MCF 10A (cell line): ENCODE measurements around the gene TP53BP2. TPM values are rescaled to one million over a fixed set of nuclear protein-coding genes. Genes with fewer than 3 reads are reported as not detected.

Experiments used
- BruUV-seq: library from RNA; stranded (reverse); fragments of 400-500 nt; replicated peaks from 2 replicates; lab custom pipeline; 2021; lab: Mats Ljungman, UMichigan
- CTCF ChIA-PET: fragments of 300-600 bp; sonication (Branson Sonifier 250); formaldehyde crosslinking; extraction: SDS; loops from one replicate; lab custom pipeline; 2021; ENCODE audit warnings: antibody characterized with exemption, inconsistent platforms; lab: Yijun Ruan, JAX
- POLR2A ChIA-PET: fragments of 300-600, 350-650 bp; sonication (Branson Sonifier 250); formaldehyde crosslinking; extraction: SDS; loops from one replicate; lab custom pipeline; 2020; ENCODE audit warnings: antibody characterized with exemption, inconsistent platforms; lab: Yijun Ruan, JAX
- DNase-seq: peaks from one replicate; pipeline ENCODE4 v3.0.0-alpha.2; 2018; ENCODE audit not compliant: unreplicated experiment
- H3K27ac Mint-ChIP-seq: one replicate; pipeline ENCODE4 v1.8.0; 2022; ENCODE audit warnings: mild to moderate bottlenecking, low read depth, mixed read lengths; ENCODE audit not compliant: unreplicated experiment
- H3K27me3 Mint-ChIP-seq: one replicate; pipeline ENCODE4 v1.8.0; 2022; ENCODE audit warnings: mixed read lengths; ENCODE audit not compliant: insufficient read depth, unreplicated experiment
- H3K36me3 Mint-ChIP-seq: one replicate; pipeline ENCODE4 v1.8.0; 2022; ENCODE audit warnings: mild to moderate bottlenecking, moderate library complexity, mixed read lengths; ENCODE audit not compliant: insufficient read depth, unreplicated experiment
- H3K4me1 Mint-ChIP-seq: one replicate; pipeline ENCODE4 v1.8.0; 2022; ENCODE audit warnings: mixed read lengths; ENCODE audit not compliant: insufficient read depth, unreplicated experiment
- H3K4me3 Mint-ChIP-seq: one replicate; pipeline ENCODE4 v1.8.0; 2022; ENCODE audit warnings: mild to moderate bottlenecking, moderate library complexity, mixed read lengths; ENCODE audit not compliant: unreplicated experiment
- H3K9me3 Mint-ChIP-seq: one replicate; pipeline ENCODE4 v1.8.0; 2022; ENCODE audit warnings: mixed read lengths; ENCODE audit not compliant: unreplicated experiment
- CTCF ChIP-seq: fragments of 200-600 bp; IDR thresholded peaks from one replicate; pipeline ENCODE4 v1.8.0; 2022; ENCODE audit warnings: antibody characterized with exemption, mild to moderate bottlenecking; ENCODE audit not compliant: unreplicated experiment
- intact Hi-C: fragments of 100-400 bp; cut with micrococcal nuclease; formaldehyde crosslinking; loops from 2 replicates; pipeline ENCODE4 v1.14.1; 2022
- total RNA-seq: library from RNA; stranded (reverse); gene quantifications from 2 replicates; pipeline ENCODE4 v1.2.3, GENCODE V29; 2022

Gene TP53BP2
- total RNA-seq, 1 experiment from 2014 or later, result 64.0 TPM

DNA sequence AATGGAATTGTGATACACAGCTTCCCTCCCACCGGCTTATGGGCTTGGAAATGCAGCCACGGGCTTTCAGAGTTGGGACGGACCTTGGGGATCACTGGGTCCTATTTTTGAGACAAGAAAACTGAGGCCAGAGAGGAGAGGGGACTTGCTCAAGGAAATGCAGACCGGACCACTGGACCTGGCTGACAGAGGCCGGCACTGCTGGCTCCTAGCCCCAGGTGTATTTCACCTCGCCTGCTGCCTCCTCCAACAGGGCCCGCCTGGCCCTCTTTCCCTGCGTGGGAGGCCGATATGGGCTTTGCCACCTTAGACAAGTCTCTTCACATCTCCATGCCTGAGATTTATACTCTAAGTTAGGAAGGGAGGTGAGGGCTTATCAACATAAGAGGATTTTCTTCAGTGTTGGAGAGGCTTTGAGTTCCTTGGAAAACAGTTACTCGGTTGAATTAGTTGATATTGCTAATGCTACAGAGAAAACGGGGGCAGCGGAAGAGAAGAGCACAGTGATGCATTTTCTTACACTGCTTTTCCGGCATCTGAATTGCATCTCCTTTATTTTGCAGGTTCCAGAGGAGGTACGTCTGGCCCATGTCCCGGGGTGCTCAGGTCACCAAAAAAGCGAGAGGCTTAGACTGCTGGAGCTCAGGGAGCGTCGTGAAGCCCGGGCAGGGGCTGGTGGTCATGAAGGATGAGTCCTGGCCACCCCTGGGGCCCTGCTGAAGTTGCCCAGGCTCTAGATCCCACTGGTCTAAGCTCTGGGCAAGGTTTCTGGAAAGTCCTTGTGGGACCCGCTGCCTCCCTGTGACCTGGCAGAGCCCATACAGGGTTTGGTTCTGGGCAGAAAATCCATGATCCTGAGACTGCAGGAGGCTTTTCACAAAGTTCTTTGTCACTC, 88.7 kb downstream of the TP53BP2 start:
- BruUV-seq, result no TSS peak
- peaks cover 95% of the 10 kb centered on the region for H3K36me3 Mint-ChIP-seq
- H3K4me3 Mint-ChIP-seq, result no peak overlapping the region
- intact Hi-C loops, result no loop called here
- no peak for DNase-seq
- H3K27me3 Mint-ChIP-seq, result no peaks in the 10 kb centered on the region
- peak overlapping the region; percentile 32 for H3K27ac Mint-ChIP-seq
- no peaks in the 10 kb centered on the region for H3K9me3 Mint-ChIP-seq
- ChIA-PET CTCF (interaction anchor here (0.5 to 1.4 kb wide), 11 partner anchors 8 to 741 kb away, joined by 3 to 8 read pairs (median 3); no protein-coding TSS in a partner anchor), POLR2A (interaction anchor here (0.8 to 4.1 kb wide), 4 partner anchors 11 to 18 kb away, joined by 3 to 26 read pairs (median 5); no protein-coding TSS in a partner anchor)
- no peaks in the 10 kb centered on the region for H3K4me1 Mint-ChIP-seq
- TF ChIP-seq CTCF, result no peak

DNA sequence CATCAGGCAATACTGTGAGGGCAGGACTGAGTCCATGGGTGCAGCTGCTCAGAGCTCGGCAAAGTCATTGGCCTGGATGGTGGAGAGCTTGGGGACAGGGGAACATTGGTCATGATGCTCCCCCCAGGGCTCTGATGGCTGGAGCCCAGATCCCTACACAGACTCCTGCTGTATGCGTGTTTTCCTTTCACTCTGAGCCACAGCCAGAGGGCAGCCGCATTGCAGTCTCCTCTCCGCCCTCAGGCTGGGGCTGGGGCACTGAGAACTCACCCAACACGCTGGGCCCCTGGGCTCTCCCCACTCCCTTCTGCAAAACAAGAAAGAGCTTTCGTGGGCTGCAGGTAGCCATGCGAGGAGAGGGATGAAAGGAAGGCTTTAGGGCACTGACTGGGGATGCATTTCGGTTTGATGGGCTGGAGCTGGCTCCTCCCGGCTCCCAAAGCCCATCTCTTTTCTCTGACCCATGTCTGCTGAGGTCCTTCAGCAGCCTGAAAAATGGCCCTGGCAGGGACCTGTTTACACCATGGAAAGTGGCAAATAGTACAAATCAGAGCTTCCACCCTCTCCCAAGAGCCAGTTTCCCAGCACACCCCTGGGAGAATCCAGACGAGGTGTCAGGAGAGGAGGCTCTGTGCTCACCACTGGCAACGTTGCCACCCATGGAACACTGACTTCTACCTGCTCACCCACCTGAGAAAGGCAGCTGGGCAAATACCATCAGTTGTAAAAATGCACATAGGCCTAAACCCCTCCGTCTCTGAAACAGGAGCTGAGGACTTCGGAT, 89.6 kb downstream of the TP53BP2 start:
- intact Hi-C loops, result no loop called here
- CTCF ChIA-PET, result interaction anchor here (0.6 to 1.4 kb wide), 6 partner anchors 10 to 1095 kb away, joined by 3 to 8 read pairs (median 4); no protein-coding TSS in a partner anchor
- Mint-ChIP-seq H3K36me3 (peaks cover 95% of the 10 kb centered on the region), H3K4me1 (no peaks in the 10 kb centered on the region), H3K27ac (peak overlapping the region; percentile 32), H3K4me3 (no peak overlapping the region), H3K9me3 (no peaks in the 10 kb centered on the region), H3K27me3 (no peaks in the 10 kb centered on the region)
- no TSS peak for BruUV-seq
- POLR2A ChIA-PET, result interaction anchor here (0.8 to 1.6 kb wide), 3 partner anchors 10 to 17 kb away, joined by 3 to 7 read pairs (median 3); no protein-coding TSS in a partner anchor
- DNase-seq, result no peak
- no peak for TF ChIP-seq CTCF

GRCh38 chr1:223755432-223755792, 90.3 kb downstream of the TP53BP2 start:
- POLR2A ChIA-PET, result interaction anchor here (1.6 kb wide), 1 partner anchor 16 kb away, joined by 7 read pairs; no protein-coding TSS in a partner anchor
- intact Hi-C loops, result no loop called here
- H3K4me1 Mint-ChIP-seq, result no peaks in the 10 kb centered on the region
- H3K27ac Mint-ChIP-seq, result peak overlapping the region; percentile 40
- BruUV-seq, result no TSS peak
- H3K27me3 Mint-ChIP-seq, result no peaks in the 10 kb centered on the region
- H3K9me3 Mint-ChIP-seq, result no peaks in the 10 kb centered on the region
- CTCF ChIA-PET, result interaction anchor here (0.6 to 1.4 kb wide), 4 partner anchors 10 to 1096 kb away, joined by 4 to 8 read pairs (median 4); no protein-coding TSS in a partner anchor
- TF ChIP-seq CTCF, result no peak
- no peak overlapping the region for H3K4me3 Mint-ChIP-seq
- peaks cover 95% of the 10 kb centered on the region for H3K36me3 Mint-ChIP-seq
- DNase-seq, result no peak
